ENCODE results near the gene NGEF. TPM values are rescaled to one million over a fixed set of nuclear protein-coding genes. Genes with fewer than 3 reads are reported as not detected.
A peak's percentile ranks its signal among the peaks of the same experiment; 100 is the strongest.

The NGEF gene
- polyA plus RNA-seq, 3 donors, result 2.1 to 3.5 (median 2.4) TPM

- no peak for DNase-seq (ENCODE audit: extremely low read depth in 1 of 11, low read depth in 9 of 11, low spot score in 4 of 11)
Measured at GRCh38 chr2:232893834-232894233, 119.2 kb downstream of the NGEF start.

GRCh38 chr2:232892843-232893242 lies 120.2 kb downstream of the NGEF start:
- no peak for DNase-seq (ENCODE audit: extremely low read depth in 1 of 11, low read depth in 9 of 11, low spot score in 4 of 11)

GRCh38 chr2:232892221-232892620 lies 120.8 kb downstream of the NGEF start:
- no peak for DNase-seq (ENCODE audit: extremely low read depth in 1 of 11, low read depth in 9 of 11, low spot score in 4 of 11)

- DNase-seq (ENCODE audit: extremely low read depth in 1 of 11, low read depth in 9 of 11, low spot score in 4 of 11), result no peak
Measured at GRCh38 chr2:232891621-232892071, 121.4 kb downstream of the NGEF start.

GRCh38 chr2:232890896-232891601 lies 122.0 kb downstream of the NGEF start:
- DNase-seq (ENCODE audit: extremely low read depth in 1 of 11, low read depth in 9 of 11, low spot score in 4 of 11), result peak in 7 of 11 donors; percentile 41 to 61 (median 46)

GRCh38 chr2:232890536-232890895 lies 122.5 kb downstream of the NGEF start:
- DNase-seq (ENCODE audit: extremely low read depth in 1 of 11, low read depth in 9 of 11, low spot score in 4 of 11), result no peak

GRCh38 chr2:232889876-232890401 lies 123.1 kb downstream of the NGEF start:
- DNase-seq (ENCODE audit: extremely low read depth in 1 of 11, low read depth in 9 of 11, low spot score in 4 of 11), result no peak

- no peak for DNase-seq (ENCODE audit: extremely low read depth in 1 of 11, low read depth in 9 of 11, low spot score in 4 of 11)
Measured at GRCh38 chr2:232888839-232889529, 124.1 kb downstream of the NGEF start.

- DNase-seq (ENCODE audit: extremely low read depth in 1 of 11, low read depth in 9 of 11, low spot score in 4 of 11), result no peak
Measured at GRCh38 chr2:232888099-232888836, 124.8 kb downstream of the NGEF start.

- DNase-seq (ENCODE audit: extremely low read depth in 1 of 11, low read depth in 9 of 11, low spot score in 4 of 11), result no peak
Measured at GRCh38 chr2:232887171-232887850, 125.7 kb downstream of the NGEF start.

GRCh38 chr2:232886632-232887031 lies 126.4 kb downstream of the NGEF start:
- DNase-seq (ENCODE audit: extremely low read depth in 1 of 11, low read depth in 9 of 11, low spot score in 4 of 11), result no peak

GRCh38 chr2:232886176-232886575 lies 126.9 kb downstream of the NGEF start:
- no peak for DNase-seq (ENCODE audit: extremely low read depth in 1 of 11, low read depth in 9 of 11, low spot score in 4 of 11)

GRCh38 chr2:232885264-232885961 lies 127.6 kb downstream of the NGEF start:
- no peak for DNase-seq (ENCODE audit: extremely low read depth in 1 of 11, low read depth in 9 of 11, low spot score in 4 of 11)

- DNase-seq (ENCODE audit: extremely low read depth in 1 of 11, low read depth in 9 of 11, low spot score in 4 of 11), result no peak
Measured at GRCh38 chr2:232884549-232885263, 128.3 kb downstream of the NGEF start.

- DNase-seq (ENCODE audit: extremely low read depth in 1 of 11, low read depth in 9 of 11, low spot score in 4 of 11), result no peak
Measured at GRCh38 chr2:232884001-232884421, 129.0 kb downstream of the NGEF start.

- no peak for DNase-seq (ENCODE audit: extremely low read depth in 1 of 11, low read depth in 9 of 11, low spot score in 4 of 11)
Measured at GRCh38 chr2:232883116-232883721, 129.8 kb downstream of the NGEF start.

GRCh38 chr2:232882505-232883115 lies 130.4 kb downstream of the NGEF start:
- DNase-seq (ENCODE audit: extremely low read depth in 1 of 11, low read depth in 9 of 11, low spot score in 4 of 11), result no peak
